NCI-H1436 treated with DMSO at 0.1 percent for 48 hours (cell line): Measurements from ENCODE around the gene MAP3K10.

ENCODE experiments used
- DNase-seq: peaks from one replicate; lab custom pipeline; 2025; lab: John Stamatoyannopoulos, UW

MAP3K10 gene

DNA sequence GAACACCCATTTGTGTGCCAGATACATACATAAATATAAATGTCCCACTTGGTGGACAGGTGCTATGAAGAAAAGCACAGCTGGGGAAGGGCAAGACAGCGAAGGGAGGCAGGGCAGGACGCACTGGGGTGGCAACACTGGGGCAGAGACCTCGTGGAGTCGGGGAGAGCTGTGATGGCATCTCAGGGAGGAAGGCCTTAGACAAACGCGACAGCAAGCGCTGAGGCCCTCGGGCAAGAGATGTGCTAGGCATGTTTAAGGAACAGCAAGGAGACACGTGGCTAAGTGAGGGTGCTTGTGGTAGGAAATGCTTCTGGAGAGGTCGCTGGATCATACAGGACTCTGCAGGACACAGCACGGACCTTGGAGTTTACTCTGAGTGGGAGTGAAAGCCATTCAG lies 58.6 kb downstream of the MAP3K10 start:
- DNase-seq, result no peak

DNA sequence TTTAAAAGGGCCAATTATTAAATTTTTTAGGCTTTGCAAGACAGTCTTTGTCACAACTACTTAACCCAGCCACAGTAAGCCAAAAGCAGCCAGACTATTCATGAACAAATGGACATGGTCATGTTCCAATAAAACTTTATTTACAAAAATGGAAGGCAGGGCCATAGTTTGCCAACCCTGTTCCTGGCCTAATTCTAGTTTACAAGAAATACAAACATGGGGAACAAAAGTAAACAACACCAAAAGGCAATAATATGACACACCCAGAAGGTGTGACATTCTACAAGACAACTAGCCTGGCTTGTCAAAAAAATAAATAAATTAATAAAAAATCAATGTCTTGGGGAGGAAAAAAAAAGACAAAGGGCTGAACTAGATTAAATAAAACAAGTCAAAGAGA lies 60.0 kb downstream of the MAP3K10 start:
- no peak for DNase-seq

DNA sequence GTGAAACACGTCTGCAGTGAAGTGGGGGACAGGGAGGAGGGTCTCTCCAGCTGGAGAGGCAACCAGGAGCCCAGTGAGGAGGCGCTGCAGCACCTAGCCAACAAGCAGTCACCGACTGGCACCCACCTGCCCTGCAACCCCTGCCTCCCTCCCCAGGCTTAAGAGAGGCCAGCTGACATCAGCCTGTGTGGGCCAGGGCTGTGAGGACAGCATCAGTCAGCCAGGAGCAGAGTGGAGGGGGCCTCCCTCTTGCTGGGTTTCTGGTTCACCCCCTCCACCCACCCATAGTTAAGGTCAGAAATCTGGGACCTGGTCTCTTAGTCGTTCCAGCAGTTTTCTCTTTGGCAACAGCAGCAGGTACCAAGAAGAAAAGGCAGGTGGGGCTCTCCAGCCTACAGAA lies 60.8 kb downstream of the MAP3K10 start:
- DNase-seq, result no peak

DNA sequence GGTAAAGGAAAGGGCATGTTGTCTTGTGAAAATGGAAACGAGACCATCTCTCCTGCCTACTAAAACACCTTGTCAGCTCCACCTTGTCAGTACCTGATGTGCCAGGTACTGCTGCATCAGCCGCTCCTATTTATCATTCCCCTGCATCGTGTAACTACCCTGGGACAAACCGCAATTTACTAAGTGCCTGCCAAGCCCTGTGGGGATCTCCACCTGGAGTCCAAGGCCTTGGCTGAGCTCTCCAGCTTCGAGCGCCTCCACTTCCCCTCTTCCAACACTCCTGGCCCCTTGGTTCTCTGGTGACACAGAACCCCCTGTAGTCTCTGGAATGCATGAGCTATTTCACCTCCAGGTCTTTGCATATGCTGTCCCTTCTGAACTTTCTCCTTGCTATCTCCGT lies 61.2 kb downstream of the MAP3K10 start:
- no peak for DNase-seq

DNA sequence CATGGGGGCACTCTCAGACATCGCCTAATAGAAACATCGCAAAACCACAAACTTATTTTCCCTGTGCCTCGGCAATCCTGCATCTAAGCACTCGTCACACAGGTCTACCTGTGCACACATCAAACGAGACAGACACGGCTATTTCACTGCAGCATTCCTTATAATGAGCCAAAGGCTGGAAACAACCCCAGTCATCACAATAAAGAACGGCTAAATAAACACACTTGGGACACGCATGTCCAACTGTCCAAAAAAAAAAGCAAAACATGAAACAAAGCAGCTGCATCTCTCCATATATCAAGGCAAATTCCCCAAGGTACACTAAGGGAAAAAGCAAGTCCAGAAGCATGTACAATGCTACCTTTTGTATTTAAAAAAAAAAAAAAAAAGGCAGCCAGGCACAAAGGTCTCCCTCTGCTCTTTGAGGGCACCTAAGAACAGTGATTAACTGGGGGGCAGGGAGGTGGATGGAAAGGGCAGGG lies 62.4 kb downstream of the MAP3K10 start:
- no peak for DNase-seq

DNA sequence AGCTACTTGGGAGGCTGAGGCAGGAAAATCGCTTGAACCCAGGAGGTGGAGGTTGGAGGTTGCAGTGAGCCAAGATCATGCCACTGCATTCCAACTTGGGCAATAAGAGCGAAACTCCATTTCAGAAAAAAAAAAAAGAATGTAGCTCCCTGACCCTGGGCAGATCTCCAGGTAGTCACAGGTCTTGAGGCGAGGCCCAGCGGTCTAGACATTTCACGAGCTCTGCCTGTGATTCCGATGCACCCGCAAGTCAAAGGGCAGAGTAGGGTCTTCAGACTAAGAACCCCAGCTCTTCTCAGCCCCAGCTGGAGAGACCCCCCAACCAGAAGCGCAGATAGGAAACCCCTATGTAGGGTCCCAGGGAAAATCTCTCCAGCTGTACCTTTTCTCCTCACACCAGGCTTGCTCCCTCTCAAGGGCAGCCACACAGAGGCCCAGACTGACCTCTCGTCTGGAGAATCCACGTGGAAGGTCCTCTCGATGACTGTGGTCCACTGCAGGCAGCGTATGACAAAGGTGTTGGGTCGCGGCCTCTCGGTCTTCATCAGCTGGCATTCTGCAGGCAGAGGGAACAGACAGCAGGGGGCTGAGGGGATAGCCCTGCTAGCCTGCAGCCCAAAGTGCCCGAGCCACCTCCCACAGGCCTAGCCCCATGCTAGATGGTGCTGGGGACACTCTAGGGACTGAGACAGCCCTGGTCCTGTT lies 63.6 kb downstream of the MAP3K10 start:
- DNase-seq, result no peak

DNA sequence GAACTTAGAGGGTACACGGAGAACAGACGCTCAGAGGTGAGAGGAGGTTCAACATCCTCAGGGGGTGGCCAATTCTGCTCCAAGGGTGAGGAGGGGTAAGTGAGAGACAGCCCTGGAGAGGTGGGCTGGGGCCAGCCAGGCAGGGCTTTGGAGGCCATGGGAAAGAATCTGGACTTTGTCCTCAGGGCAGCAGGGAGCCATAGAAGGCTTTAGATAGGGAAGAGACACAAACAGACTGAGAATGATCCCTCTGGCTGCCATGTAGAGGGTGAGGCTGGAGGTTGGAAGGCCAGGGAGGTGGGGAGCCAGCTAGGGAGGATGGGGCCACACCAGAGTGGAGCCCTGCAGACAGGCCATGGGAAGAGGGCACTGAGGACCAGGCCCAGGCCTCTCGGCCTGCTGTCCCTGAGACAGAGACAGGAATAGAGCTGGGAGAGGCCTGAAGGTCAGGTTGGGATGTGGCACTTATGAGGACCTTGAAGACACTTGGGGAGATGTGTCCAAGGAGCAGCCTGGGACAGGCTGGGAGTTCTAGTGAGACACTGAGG lies 64.5 kb downstream of the MAP3K10 start:
- DNase-seq, result no peak

DNA sequence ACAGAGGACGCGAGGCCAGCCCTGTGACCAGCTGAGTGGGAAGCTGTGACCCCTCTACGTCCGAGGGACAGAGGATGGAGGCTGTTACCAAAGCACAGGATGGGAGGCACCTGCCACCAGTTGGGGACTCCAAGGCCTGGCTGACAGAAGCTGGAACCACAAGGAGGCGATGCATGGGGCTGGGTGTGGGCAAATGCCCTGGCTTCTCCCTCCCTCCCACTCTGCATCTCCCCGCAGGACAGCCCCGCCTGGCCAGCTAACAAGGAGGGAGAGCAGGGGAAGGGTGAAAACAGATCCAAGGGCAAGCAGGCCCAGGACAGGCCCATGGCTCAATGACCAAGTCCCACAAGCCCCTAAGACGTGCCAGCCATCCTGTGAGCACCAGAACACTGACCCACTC lies 65.3 kb downstream of the MAP3K10 start:
- DNase-seq, result no peak

DNA sequence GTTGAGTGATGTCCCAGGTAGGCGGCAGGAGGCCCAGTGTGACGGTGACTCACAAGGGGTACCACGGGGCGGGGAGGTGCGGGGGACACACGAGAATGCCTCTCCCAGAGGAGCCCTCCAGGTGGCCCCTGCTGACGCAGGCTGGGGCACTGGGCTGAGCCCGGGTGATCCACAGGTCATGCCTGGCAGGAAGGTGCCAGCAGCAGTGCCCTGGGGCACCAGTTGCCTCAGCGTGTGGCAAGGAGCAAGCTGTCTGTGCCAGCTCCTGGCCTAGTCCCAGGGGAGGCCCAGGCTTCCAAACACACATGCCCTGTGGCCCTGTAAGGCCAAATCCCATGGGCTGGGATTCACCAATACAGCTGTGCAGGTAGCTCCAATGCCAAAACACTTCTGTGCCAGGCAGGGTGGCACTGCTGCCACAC lies 65.9 kb downstream of the MAP3K10 start:
- DNase-seq, result no peak

DNA sequence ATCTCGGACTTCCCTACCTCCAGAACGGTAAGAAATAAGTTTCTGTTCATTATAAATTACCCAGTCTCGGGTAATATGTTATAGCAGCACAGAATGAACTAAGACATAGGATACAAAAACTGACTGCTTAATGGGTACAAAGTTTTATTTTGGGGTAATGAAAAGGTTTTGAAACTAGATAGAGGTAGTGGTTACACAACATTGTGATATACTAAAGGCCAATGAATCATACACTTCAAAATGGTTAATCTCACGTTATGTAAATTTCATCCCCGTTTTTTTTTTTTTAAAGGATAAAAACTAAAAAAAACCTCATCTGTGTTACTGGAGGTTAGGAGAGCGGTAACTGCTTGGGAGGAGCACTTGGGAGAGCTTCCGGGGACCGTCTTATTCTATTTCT lies 70.4 kb downstream of the MAP3K10 start:
- DNase-seq, result no peak

DNA sequence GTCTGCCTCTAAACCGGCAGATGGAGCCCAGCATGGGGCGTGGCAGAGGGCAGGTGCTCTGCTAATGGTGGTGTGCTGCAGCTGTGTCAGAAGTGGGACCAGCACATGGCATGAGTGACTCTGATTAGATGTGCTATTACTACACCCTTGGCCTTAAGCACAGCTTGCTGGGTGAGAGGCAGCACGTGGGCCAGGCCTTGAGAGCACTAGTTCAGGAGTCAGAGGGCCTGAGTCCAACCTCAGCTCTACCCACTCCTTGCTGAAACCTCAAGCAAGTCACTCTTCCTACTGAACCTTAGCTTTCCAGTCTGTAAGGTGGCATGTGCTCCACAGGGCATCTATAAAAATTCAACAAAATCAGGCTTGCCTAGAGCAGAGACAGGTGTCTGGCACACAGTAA lies 71.2 kb downstream of the MAP3K10 start:
- DNase-seq, result no peak

DNA sequence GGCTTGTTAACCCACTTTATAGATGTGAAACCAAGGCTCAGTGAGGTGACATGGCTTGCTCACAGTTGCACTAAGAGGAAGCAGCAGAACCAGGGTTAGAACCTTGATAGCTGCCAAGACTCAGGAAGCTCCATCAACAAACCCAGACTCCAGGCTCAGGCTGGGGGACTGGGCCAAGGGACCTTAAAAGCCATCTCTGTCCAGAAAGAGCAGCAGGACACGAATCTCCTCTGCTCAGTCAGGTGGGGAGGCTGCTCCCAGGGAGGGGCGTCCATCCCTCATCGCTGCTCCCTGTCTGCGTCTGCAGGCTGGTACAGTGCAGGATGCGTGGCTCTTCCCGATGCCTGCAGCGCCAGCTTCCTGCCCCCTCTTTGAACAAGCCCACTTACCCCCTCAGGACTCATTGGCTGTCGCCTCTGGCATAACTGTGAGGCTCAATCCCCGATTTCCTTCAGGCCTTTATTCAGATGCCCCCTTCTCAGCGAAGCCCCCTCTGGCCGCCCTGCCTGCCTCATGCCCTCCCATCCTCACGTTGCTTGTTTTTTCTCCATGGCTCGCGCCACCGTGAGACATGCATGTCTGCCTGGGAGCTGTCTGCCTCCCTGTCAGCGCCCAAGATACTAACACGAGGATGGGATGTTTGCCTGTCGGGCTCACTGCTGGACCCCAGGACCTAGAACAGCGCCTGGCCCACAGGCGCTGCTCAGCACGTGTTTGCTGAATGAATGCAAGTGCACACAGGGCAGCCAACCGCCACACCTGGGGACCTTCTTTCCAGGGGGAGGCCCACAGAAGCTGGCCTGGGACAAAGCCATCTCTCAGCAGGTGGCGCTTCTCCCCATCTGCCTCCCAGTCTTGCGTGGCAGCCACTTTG lies 72.5 kb downstream of the MAP3K10 start:
- DNase-seq, result no peak

DNA sequence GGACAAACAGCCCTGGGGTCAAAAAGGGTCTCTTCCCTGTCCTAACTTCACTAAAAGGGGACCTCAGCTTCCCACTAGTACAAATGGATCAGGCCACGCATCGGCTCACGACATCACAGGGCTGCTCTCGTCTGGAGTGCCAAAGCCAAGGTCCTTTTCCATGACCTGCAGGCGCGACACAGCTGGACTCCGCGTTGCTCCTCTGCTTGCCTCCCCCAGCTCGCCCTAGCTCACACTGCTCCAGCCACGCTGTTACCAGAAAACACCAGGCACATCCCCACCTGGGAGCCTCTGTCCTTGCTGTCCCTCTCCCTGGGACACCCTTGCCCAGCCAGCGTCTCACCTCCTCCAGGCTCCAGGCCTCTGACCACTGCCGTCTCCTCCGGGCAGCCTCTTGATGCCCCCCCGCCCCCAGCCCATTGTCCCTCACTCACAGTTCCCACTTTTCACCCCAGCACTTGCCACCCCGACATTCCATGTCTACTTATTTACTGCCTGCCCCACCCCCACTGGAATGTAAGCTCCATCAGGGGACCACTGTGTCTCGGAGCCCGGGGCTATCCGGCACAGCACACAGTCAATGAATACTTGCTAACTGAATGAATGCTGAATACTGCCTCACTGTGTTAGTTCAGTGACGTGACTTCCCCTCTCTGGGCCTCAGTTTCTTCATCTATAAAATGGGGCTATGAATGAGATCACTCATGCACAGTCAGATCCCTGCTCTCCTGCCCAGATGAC lies 73.3 kb downstream of the MAP3K10 start:
- DNase-seq, result no peak
